Astrocyte (in vitro differentiated cells and primary cell): ENCODE data around the gene DISC1.

Source experiments
- CTCF ChIP-seq: IDR thresholded peaks from 2 replicates; pipeline ENCODE4 v1.5.1; 2011; ENCODE audit warnings: low read depth, mild to moderate bottlenecking, inconsistent platforms, low read length, moderate library complexity; ENCODE audit not compliant: insufficient read depth
- EZH2 ChIP-seq: IDR thresholded peaks from 2 replicates; pipeline ENCODE4 v1.6.1; 2012; ENCODE audit warnings: mild to moderate bottlenecking, low read length, inconsistent platforms; ENCODE audit not compliant: insufficient read depth

- TF ChIP-seq CTCF (no peak), EZH2 (no peak)
Observed at GRCh38 chr1:231938211-231938610, 311.6 kb downstream of the DISC1 start.
